ENCODE data around the gene LRP8.

The LRP8 gene

DNA sequence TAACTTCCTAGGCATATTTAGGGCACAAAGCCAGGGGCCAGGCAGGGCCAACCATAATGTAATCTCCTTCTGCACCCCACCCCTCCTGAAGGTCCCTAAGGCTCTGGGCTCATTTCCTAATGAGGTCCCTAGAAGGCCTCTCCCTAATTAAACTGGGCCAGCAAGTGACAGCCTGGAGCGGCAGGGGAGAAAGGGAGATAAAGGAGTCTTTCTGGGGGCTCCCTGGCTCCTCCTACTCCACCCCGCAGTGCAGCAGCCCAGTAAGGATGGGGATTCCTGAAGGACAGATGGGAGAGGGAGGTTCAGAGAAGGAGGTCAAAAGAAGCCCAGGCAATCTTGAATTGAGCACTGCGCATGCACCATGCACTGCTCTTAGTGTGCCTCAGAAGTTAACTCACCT is 12.8 kb downstream of the LRP8 start:
- no peak overlapping the region for H2AFZ ChIP-seq (ENCODE audit: low read depth)
- no peaks in the 10 kb centered on the region for H4K20me1 ChIP-seq (ENCODE audit: insufficient read depth)
- no peak overlapping the region for H3K4me3 ChIP-seq (IDR thresholded peaks at IDR 0.05; ENCODE audit: insufficient read depth, low read depth, low read length)
- no peak overlapping the region for H3K27ac ChIP-seq
- H3K4me2 ChIP-seq: no peak overlapping the region
- TF ChIP-seq, protein P1, sequence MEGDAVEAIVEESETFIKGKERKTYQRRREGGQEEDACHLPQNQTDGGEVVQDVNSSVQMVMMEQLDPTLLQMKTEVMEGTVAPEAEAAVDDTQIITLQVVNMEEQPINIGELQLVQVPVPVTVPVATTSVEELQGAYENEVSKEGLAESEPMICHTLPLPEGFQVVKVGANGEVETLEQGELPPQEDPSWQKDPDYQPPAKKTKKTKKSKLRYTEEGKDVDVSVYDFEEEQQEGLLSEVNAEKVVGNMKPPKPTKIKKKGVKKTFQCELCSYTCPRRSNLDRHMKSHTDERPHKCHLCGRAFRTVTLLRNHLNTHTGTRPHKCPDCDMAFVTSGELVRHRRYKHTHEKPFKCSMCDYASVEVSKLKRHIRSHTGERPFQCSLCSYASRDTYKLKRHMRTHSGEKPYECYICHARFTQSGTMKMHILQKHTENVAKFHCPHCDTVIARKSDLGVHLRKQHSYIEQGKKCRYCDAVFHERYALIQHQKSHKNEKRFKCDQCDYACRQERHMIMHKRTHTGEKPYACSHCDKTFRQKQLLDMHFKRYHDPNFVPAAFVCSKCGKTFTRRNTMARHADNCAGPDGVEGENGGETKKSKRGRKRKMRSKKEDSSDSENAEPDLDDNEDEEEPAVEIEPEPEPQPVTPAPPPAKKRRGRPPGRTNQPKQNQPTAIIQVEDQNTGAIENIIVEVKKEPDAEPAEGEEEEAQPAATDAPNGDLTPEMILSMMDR (conservative IDR thresholded peaks at IDR 0.05; ENCODE audit: low read depth, low read length): no peak
- no peak overlapping the region for H3K9ac ChIP-seq
- peaks cover 87% of the 10 kb centered on the region for H3K79me2 ChIP-seq (ENCODE audit: insufficient read depth, low read depth)
- no peaks in the 10 kb centered on the region for H3K27me3 ChIP-seq (ENCODE audit: insufficient read depth, low read depth)
- H3K36me3 ChIP-seq (ENCODE audit: insufficient read depth): peaks cover 19% of the 10 kb centered on the region; the same call in 1 of the 2 replicates
- peaks cover 31% of the 10 kb centered on the region for H3K4me1 ChIP-seq (ENCODE audit: low read depth, poor library complexity, severe bottlenecking)

DNA sequence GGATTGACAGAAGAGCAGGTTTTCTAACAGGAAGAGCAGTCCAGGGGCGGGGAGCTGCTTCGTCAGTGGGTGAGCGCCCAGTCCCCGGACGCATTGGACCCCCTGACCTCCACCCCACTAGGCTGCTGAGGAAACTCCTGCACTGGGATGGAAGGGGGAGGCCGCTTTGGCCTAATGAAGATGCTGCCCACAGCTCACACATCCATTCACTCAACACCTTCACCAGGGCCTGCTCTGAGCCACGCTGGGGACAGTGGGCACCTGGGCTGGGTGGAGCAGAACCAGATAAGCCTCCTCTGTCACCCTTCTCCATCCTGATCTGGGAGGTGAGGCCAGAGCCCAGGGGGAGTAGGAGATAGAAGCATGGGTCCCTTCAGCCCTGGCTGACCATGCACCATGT is 13.3 kb downstream of the LRP8 start:
- Histone ChIP-seq H2AFZ (ENCODE audit: low read depth) (no peak overlapping the region), H3K4me2 (no peak overlapping the region), H3K4me1 (ENCODE audit: low read depth, poor library complexity, severe bottlenecking) (peaks cover 31% of the 10 kb centered on the region), H3K27ac (no peak overlapping the region), H3K36me3 (ENCODE audit: insufficient read depth) (peaks cover 19% of the 10 kb centered on the region; the same call in 1 of the 2 replicates), H3K9ac (no peak overlapping the region), H4K20me1 (ENCODE audit: insufficient read depth) (no peaks in the 10 kb centered on the region), H3K79me2 (ENCODE audit: insufficient read depth, low read depth) (peaks cover 86% of the 10 kb centered on the region), H3K4me3 (IDR thresholded peaks at IDR 0.05; ENCODE audit: insufficient read depth, low read depth, low read length) (no peak overlapping the region), H3K27me3 (ENCODE audit: insufficient read depth, low read depth) (no peaks in the 10 kb centered on the region)
- TF ChIP-seq, protein P1 (conservative IDR thresholded peaks at IDR 0.05; ENCODE audit: low read depth, low read length): no peak

DNA sequence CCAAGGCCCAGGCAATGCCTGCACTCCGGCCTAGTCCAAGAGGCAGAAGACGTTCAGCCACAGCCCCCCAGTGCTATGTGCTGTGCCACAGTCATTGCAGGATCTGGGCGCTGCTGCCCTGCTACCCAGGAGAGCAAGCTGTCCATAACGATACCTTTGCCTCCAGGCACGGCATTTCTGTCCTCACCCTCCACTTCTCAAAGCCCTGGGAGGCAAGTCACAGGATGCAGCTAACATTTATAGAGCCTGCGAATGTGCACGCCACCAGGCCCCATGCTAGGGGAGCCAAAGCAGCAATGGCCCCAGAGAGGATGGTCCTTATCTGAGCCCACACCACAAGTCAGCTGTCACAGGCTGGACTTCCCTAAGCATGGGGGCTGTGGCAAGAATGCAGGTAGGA is 13.8 kb downstream of the LRP8 start:
- no peak overlapping the region for H3K9ac ChIP-seq
- no peaks in the 10 kb centered on the region for H3K27me3 ChIP-seq (ENCODE audit: insufficient read depth, low read depth)
- H3K27ac ChIP-seq: no peak overlapping the region
- H3K36me3 ChIP-seq (ENCODE audit: insufficient read depth): peaks cover 19% of the 10 kb centered on the region; the same call in 1 of the 2 replicates
- H3K4me1 ChIP-seq (ENCODE audit: low read depth, poor library complexity, severe bottlenecking): peaks cover 31% of the 10 kb centered on the region
- no peak overlapping the region for H3K4me3 ChIP-seq (IDR thresholded peaks at IDR 0.05; ENCODE audit: insufficient read depth, low read depth, low read length)
- H3K79me2 ChIP-seq (ENCODE audit: insufficient read depth, low read depth): peaks cover 86% of the 10 kb centered on the region
- no peak overlapping the region for H3K4me2 ChIP-seq
- no peaks in the 10 kb centered on the region for H4K20me1 ChIP-seq (ENCODE audit: insufficient read depth)
- H2AFZ ChIP-seq (ENCODE audit: low read depth): no peak overlapping the region
- TF ChIP-seq, protein P1 (conservative IDR thresholded peaks at IDR 0.05; ENCODE audit: low read depth, low read length): no peak

DNA sequence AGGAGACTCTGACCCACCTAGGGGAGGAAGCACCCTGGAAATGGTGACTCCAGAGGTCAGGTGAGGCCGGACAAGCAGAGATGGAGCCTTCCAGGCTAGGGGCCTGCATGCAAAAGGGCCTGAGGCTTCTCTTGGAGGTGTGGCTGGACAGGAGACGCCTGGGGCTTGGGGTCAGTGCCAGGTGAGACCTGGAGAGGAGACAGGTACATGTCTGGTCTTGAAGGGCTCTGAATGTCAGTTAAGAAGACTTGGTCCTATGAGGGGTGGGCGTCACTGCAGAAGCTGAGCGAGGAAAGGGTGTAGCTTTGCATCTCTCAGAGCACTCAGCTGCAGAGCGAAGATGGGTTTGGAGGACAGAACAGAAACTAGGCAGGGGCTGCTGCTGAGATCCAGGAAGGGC is 14.3 kb downstream of the LRP8 start:
- TF ChIP-seq, protein P1 (conservative IDR thresholded peaks at IDR 0.05; ENCODE audit: low read depth, low read length): no peak
- no peak overlapping the region for H3K4me3 ChIP-seq (IDR thresholded peaks at IDR 0.05; ENCODE audit: insufficient read depth, low read depth, low read length)
- peaks cover 26% of the 10 kb centered on the region for H3K4me1 ChIP-seq (ENCODE audit: low read depth, poor library complexity, severe bottlenecking)
- peaks cover 19% of the 10 kb centered on the region; the same call in 1 of the 2 replicates for H3K36me3 ChIP-seq (ENCODE audit: insufficient read depth)
- no peak overlapping the region for H3K4me2 ChIP-seq
- no peak overlapping the region for H2AFZ ChIP-seq (ENCODE audit: low read depth)
- H3K27me3 ChIP-seq (ENCODE audit: insufficient read depth, low read depth): no peaks in the 10 kb centered on the region
- peaks cover 86% of the 10 kb centered on the region for H3K79me2 ChIP-seq (ENCODE audit: insufficient read depth, low read depth)
- no peak overlapping the region for H3K27ac ChIP-seq
- no peak overlapping the region for H3K9ac ChIP-seq
- no peaks in the 10 kb centered on the region for H4K20me1 ChIP-seq (ENCODE audit: insufficient read depth)

Measured in KMS-11 (cell line).